K562 (cell line): Measurements from ENCODE around the gene INTS2. TPM values are rescaled to one million over a fixed set of nuclear protein-coding genes. Genes with fewer than 3 reads are reported as not detected.
A peak's percentile ranks its signal among the peaks of the same experiment; 100 is the strongest.

ENCODE experiments used
- ATAC-seq: fragments of 200-7000 bp; cut with Tn5 transposase; 3 replicates; pipeline ENCODE4 v1.9.1; 2020; ENCODE audit warnings: moderate library complexity
- BruUV-seq: library from RNA; stranded (reverse); fragments of 400-500 nt; replicated peaks from 2 replicates; lab custom pipeline; 2021; lab: Mats Ljungman, UMichigan
- CTCF ChIA-PET: fragments of 300-600 bp; formaldehyde crosslinking; extraction: SDS; loops from one replicate; lab custom pipeline; 2021; ENCODE audit warnings: low intra/inter-chr PET ratio; lab: Yijun Ruan, JAX
- POLR2A ChIA-PET: fragments of 300-600, 350-650 bp; sonication (Branson Sonifier 250); formaldehyde crosslinking; extraction: SDS; loops from one replicate; lab custom pipeline; 2021; ENCODE audit warnings: antibody characterized with exemption, inconsistent platforms; lab: Yijun Ruan, JAX
- DNase-seq, 4 experiments: peaks; one replicate each; pipeline versions ENCODE4 v3.0.0 to v3.0.0-alpha.2; 2011 to 2018; ENCODE audit warnings: low spot score in 3 of 4, mixed read lengths in 3 of 4; ENCODE audit errors: extremely low read depth in 1 of 4
- FAIRE-seq: peaks from 2 replicates; lab custom pipeline; 2011; peaks lifted over from hg19 to GRCh38; lab: Jason Lieb, UNC
- H2AFZ ChIP-seq: 2 replicates; pipeline ENCODE4 v1.6.0; 2011; ENCODE audit warnings: low read depth, low read length, control low read depth, inconsistent platforms
- H3K27ac ChIP-seq: fragments of 200-600 bp; 3 replicates; pipeline ENCODE4 v1.8.0; 2011; ENCODE audit warnings: low read depth, mild to moderate bottlenecking, control low read depth, inconsistent platforms, low read length, moderate library complexity, mixed read lengths; ENCODE audit errors: extremely low read depth
- H3K27me3 ChIP-seq, 2 experiments: fragments of 300-600 bp in 1 of 2; 2 replicates in 1 of 2; 3 replicates in 1 of 2; pipeline versions ENCODE4 v1.6.0 to v1.8.0; 2011; ENCODE audit warnings: inconsistent platforms in 2 of 2, low read length in 2 of 2, mild to moderate bottlenecking in 1 of 2, mixed read lengths in 1 of 2, moderate library complexity in 1 of 2; ENCODE audit not compliant: control insufficient read depth in 2 of 2, insufficient read depth in 2 of 2
- H3K36me3 ChIP-seq: fragments of 300-600 bp; 3 replicates; pipeline ENCODE4 v1.8.0; 2011; ENCODE audit warnings: mild to moderate bottlenecking, low read length, inconsistent platforms; ENCODE audit not compliant: control insufficient read depth, insufficient read depth
- H3K4me1 ChIP-seq, 2 experiments: fragments of 200-600 bp in 1 of 2; replicated peaks in 1 of 2; 2 replicates in 1 of 2; 3 replicates in 1 of 2; pipeline versions ENCODE4 v1.5.1 to v1.8.0; 2011; ENCODE audit warnings: inconsistent platforms in 2 of 2, low read length in 2 of 2, mild to moderate bottlenecking in 1 of 2, mixed read lengths in 1 of 2, moderate library complexity in 1 of 2; ENCODE audit not compliant: control insufficient read depth in 2 of 2, insufficient read depth in 2 of 2
- H3K4me2 ChIP-seq: 2 replicates; pipeline ENCODE4 v1.6.1; 2011; ENCODE audit warnings: low read length, control low read depth, inconsistent platforms, mixed read lengths; ENCODE audit not compliant: insufficient read depth
- H3K4me3 ChIP-seq: fragments of 200-600 bp; sonication (generic), shearing (Covaris generic); 2 replicates; pipeline ENCODE4 v1.5.1; 2016; ENCODE audit warnings: control low read depth, inconsistent platforms
- H3K79me2 ChIP-seq: fragments of 200-600 bp; 3 replicates; pipeline ENCODE4 v1.8.0; 2011; ENCODE audit warnings: low read length, inconsistent platforms; ENCODE audit not compliant: control insufficient read depth, insufficient read depth
- H3K9ac ChIP-seq, 2 experiments: 2 replicates each; pipeline versions ENCODE4 v1.6.0 to v1.6.1; 2011; ENCODE audit warnings: low read depth in 2 of 2, low read length in 2 of 2, control low read depth in 1 of 2, inconsistent platforms in 1 of 2, mild to moderate bottlenecking in 1 of 2, mixed read lengths in 1 of 2; ENCODE audit not compliant: insufficient read depth in 1 of 2
- H3K9me1 ChIP-seq: one replicate; pipeline ENCODE4 v1.6.0; 2011; ENCODE audit warnings: inconsistent platforms, mild to moderate bottlenecking, low read length, moderate library complexity; ENCODE audit not compliant: control insufficient read depth, insufficient read depth
- H3K9me3 ChIP-seq: replicated peaks from 2 replicates; pipeline ENCODE4 v1.5.1; 2011; ENCODE audit warnings: low read depth, low read length, inconsistent platforms; ENCODE audit not compliant: control insufficient read depth, insufficient read depth
- H4K20me1 ChIP-seq: replicated peaks from 2 replicates; pipeline ENCODE4 v1.6.1; 2011; ENCODE audit warnings: low read length, inconsistent platforms, mixed read lengths; ENCODE audit not compliant: control insufficient read depth, insufficient read depth
- MCM7 ChIP-seq, 2 experiments: fragments of 450-650 bp; IDR thresholded peaks; 2 replicates each; pipeline ENCODE4 v1.6.1; 2016 to 2018
- ZBTB11 ChIP-seq, 3 experiments: fragments of 200-800 bp in 1 of 3; fragments of 250-450 bp in 1 of 3; fragments of 450-650 bp in 1 of 3; sonication (Bioruptor Pico) in 1 of 3; sonication (Bioruptor generic) in 1 of 3; formaldehyde crosslinking in 1 of 3; IDR thresholded peaks; 2 replicates each; pipeline versions ENCODE4 v1.6.1 to v1.8.0; 2016 to 2022; ENCODE audit warnings: mild to moderate bottlenecking in 2 of 3, missing genetic modification characterization in 2 of 3, missing compliant biosample characterization in 1 of 3, moderate library complexity in 1 of 3
- WGBS: fragments of 100-300 bp; shearing (Covaris generic); methylation state at CpG from one replicate; pipeline ENCODE4 v1.1.6; 2016; ENCODE audit warnings: low coverage, mixed read lengths; ENCODE audit not compliant: insufficient coverage; ENCODE audit errors: missing lambda C conversion rate; 5-methylcytosine and 5-hydroxymethylcytosine counted together
- in situ Hi-C: fragments of 300-500 bp; cut with MboI; formaldehyde crosslinking; loops from 4 replicates; pipeline ENCODE4 v1.15.0; 2018; ENCODE audit warnings: inconsistent platforms, mixed read lengths
- intact Hi-C: fragments of 100-400 bp; cut with micrococcal nuclease; formaldehyde crosslinking; loops from 2 replicates; pipeline ENCODE4 v1.14.2; 2022
- polyA plus RNA-seq, 8 experiments: library from polyadenylated mRNA; depleted of rRNA in 4 of 8; stranded (reverse) in 5 of 8; unstranded in 3 of 8; fragments of >200 nt; fragmentation: Nextera tagmentation in 2 of 8; fragmentation: Illumina TruSeq in 1 of 8; extraction: Ambion mirVana in 2 of 8; extraction: Trizol in 1 of 8; gene quantifications; 2 replicates each; pipeline versions ENCODE4 v1.2.1 to v1.2.3, GENCODE V29; 2011 to 2014; ENCODE audit warnings: inconsistent platforms in 1 of 8, missing spikeins in 1 of 8
- total RNA-seq, 7 experiments: library from RNA; depleted of rRNA in 6 of 7; stranded (reverse); fragments of >200 nt in 6 of 7; fragmentation: Illumina TruSeq in 2 of 7; extraction: Trizol in 2 of 7; gene quantifications; 2 replicates each; pipeline versions ENCODE4 v1.2.1 to v1.2.3, GENCODE V29; 2011 to 2021; ENCODE audit warnings: low replicate concordance in 1 of 7

Gene INTS2
- total and polyA plus RNA-seq, 9 of the 15 experiments (the other 6 are each of a cell fraction or from before 2014, with no cell fraction given) = 4.8 to 24.7 (median 12.8) TPM

- H3K36me3 ChIP-seq = peaks cover 49% of the 10 kb centered on the region
- in situ Hi-C loops = no loop called here
- intact Hi-C loops = no loop called here
Measured at GRCh38 chr17:61875804-61876203, 52.0 kb downstream of the INTS2 start.

More at GRCh38 chr17:61875804-61876203, 52.0 kb downstream of the INTS2 start:
- H3K27me3 ChIP-seq = no peaks in the 10 kb centered on the region
- TF ChIP-seq ZBTB11 (CRISPR knock-in tag; IDR thresholded peaks at IDR 0.05) (peak in 1 of 3 experiments; percentile 91; a peak in 2 of 6 replicates), MCM7 (IDR thresholded peaks at IDR 0.05) (no peak)
- no peak for FAIRE-seq
- H4K20me1 ChIP-seq = no peaks in the 10 kb centered on the region
- H3K79me2 ChIP-seq = no peaks in the 10 kb centered on the region
- no peak overlapping the region for H3K27ac ChIP-seq
- H3K4me1 ChIP-seq = no peaks in the 10 kb centered on the region
- no peak overlapping the region for H3K9ac ChIP-seq
- H3K9me3 ChIP-seq = no peaks in the 10 kb centered on the region
- H2AFZ ChIP-seq = no peak overlapping the region
- POLR2A ChIA-PET = interaction anchor here (2.2 kb wide), 1 partner anchor 12 kb away, joined by 14 read pairs; the partner anchor contains the start of gene BRIP1
- H3K9me1 ChIP-seq = no peaks in the 10 kb centered on the region
- WGBS = 53% methylated on average over 3 of the region's 3 CpGs
- no peak overlapping the region for H3K4me3 ChIP-seq
- CTCF ChIA-PET = no interaction called here
- no peak for DNase-seq
- no peak overlapping the region for H3K4me2 ChIP-seq
- no peak for ATAC-seq
- no TSS peak for BruUV-seq
